HG02973 (cell line): ENCODE results near the gene BANP.
"Not testable (repeated sequence)": the region's sequence is repeated elsewhere in the genome, so short reads cannot be mapped to it uniquely, and the experiment has no call there.

Experiments used
- ATAC-seq: cut with Tn5 transposase; IDR thresholded peaks from one replicate; pipeline ENCODE4 v1.9.1; 2021; ENCODE audit warnings: moderate library complexity; ENCODE audit not compliant: unreplicated experiment

Gene BANP

DNA sequence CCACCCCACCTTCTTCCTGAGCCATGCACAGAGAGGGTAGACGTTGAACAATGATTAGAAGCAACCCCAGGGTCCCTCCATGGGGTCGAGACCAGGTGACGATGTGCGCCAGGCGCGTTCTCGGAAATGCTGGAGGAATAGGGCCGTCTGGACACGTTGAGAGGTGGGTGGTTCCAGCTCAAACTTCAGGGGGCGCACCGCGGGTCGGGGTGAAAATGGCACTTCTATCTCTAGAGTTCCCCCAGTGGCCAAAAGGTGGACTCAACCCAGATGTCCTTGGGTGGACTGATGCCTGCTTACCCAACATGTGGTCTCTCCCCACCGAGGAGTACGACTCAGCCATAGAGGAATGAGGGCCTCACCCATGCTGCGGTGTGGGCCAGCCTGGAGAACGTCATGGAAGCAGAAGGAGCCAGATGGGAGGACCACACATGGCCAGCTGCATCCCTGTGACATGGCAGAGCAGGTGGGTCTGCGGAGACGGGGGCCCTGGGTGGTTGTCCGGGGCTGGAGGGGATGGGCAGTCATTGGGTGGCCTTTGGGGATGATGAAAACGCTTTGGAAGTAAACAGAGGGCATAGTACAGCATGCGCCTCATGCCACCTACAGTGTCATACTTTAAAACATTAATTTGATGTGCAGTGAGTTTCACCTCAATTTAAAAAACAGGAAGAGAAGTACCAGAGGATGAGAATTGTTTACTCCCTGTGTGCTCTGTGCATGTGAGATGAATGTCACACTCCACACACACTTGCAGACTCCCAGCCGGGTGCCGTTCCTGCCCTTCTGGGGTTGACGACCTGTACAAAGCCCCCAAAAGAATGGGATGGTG is 147.7 kb downstream of the BANP start:
- ATAC-seq = not testable (repeated sequence)

DNA sequence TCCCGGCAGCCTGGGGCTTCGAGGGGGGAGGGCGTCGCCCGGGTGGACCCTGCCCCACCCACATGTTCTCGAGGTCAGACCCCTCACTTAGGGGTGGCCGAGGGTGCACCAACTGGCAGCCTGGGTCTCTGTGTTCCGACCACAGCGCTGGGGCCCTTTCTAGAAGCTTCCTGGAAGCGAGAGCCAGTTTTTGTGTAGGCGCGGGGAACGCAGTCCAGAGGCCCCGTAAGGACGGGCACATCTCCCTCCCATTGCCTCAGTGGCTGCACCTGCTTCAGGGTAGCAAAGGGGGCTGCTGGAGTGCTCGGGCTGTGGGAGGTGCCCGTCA is 148.3 kb downstream of the BANP start:
- ATAC-seq = no peak

DNA sequence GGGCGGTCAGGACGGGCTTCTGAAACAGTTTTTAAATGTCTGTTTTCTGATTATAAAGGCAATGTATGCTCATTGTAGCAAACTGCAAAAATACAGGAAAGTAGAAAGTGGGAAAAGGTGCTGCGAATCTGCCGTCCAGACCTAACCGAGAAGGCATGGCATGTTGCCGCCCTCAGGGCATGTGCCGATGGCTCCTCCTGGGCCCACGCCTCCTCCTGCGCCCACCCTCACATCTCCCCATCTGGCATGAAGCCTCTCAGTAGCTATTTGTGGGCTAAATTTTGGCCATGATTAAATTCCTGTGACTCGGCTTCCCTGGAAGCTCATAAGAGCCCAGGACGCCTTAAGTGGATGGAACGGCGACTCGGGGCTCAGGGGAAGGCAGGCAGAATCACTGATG is 148.7 kb downstream of the BANP start:
- not testable (repeated sequence) for ATAC-seq

DNA sequence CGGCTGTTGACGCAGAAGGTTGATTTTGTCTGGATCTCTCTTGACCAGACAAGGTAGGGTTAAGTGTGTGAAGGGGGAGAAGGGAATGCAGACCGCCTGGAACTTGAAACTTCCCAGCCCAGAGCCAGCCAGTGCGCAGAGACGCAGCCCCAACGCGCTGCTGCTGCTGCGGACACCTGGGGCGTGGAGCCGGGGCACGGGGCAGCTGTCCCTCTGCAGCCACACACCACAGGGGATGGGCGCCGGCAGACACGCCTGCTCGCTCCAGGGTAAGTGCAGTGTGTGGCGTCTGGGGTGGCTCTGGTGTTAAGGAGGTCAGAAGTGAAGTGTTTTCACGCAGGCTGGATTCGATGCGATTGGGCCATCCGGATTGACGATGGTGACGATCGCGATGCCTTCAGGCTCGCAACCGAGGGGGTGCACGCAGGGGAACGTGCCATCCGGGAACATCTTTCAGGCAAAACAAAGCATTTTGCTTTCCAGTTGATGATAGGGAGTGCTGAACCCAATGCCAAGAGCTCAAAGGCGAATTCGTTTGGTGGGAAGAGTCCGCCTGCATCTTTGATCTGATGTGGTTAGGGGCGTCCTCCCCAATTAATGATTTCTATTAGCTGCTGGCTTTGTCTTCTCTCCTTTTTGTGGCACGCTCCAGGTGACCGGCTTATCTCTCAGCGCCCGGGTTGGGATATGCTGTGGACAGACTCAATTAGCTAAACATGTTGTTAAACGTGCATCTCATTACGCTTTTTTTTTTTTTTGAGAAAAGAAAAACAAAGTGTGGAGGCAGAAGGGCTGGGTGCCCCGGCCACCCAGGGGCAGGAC is 149.8 kb downstream of the BANP start:
- ATAC-seq = not testable (repeated sequence)

DNA sequence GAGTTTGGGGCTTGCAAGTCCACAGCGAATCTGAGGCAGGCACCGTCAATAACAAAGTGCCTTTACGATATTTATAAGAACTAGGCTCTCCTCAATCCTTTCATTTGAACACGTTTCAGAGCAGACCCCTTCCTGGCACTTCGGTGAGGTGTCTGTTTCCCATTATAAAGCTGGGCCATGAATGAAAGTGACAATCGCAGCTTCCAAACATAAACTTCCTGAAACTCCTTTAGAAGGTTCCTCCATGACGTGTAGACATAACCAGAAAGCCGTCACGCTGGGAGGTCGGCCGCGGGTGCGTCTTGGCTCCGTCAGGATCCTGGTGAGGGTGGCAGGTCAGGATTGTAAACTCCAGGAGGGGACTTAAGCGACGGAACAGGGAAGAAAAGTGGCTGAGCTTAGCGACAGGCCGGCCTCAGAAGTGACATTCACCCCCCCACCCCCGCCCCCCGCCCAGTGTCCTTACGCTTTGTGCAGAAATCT is 150.4 kb downstream of the BANP start:
- ATAC-seq = not testable (repeated sequence)

DNA sequence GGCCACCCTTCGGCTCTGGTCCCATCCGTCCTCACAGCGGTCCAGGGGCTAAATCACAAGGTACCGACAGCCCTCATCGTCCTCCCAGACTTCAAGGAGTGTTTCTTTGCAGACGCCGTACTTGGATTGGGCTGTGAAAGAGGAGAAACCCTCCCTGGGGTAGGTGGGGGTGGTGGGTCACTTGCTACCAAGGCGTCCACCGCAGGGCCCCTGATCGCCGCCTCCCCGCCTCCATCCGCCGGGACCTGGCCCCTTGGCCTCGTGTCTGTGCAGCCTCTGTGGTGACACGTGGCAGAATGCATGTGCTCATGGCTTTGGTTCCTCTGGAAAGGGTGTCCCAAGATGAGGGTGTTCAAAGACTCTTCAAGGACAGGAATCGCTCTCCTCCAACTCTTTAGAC is 151.4 kb downstream of the BANP start:
- no peak for ATAC-seq

DNA sequence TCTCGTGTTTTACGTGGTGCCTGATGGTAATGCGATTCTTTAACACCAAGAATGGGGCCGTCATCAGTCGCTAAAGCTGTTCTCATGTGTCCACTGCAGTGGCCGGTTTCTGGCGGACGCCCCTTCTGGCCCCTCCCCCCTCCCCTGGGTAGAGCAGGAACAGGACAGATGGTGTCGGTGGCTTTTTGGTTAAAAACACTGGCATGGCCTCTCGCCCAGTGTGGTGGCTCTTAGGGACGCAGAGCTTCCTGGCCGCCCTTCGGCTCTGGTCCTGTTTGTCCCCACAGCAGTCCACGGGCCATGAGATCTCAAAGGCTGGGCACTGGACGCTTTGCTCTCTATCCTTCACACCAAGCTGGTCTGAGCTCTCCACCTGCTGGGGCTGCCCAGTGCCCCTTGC is 151.8 kb downstream of the BANP start:
- no peak for ATAC-seq

DNA sequence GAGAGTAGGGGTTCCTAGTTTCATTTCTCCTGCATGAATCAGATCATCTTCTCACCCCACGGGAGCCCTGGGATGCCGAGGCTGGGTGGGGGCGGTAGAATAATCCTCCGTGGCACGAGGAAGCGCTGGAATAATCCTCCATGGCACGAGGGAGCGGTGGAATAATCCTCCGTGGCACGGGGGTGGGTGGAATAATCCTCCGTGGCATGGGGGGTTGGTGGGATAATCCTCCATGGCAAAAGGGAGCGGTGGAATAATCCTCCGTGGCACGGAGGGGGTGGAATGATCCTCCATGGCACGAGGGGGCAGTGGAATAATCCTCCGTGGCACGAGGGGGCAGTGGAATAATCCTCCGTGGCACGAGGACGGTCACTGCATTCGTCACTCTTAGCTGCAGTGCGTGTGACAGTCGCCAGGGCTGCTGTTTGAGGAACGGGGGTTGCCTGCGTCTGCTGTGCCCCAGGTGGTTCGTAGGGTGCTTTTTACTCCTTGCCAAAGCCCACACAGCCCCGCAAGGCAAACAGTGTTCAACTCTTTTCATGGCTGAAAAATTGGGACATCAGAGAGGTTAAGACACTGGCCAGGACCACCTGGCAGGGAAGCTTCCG is 152.5 kb downstream of the BANP start:
- ATAC-seq = no peak

DNA sequence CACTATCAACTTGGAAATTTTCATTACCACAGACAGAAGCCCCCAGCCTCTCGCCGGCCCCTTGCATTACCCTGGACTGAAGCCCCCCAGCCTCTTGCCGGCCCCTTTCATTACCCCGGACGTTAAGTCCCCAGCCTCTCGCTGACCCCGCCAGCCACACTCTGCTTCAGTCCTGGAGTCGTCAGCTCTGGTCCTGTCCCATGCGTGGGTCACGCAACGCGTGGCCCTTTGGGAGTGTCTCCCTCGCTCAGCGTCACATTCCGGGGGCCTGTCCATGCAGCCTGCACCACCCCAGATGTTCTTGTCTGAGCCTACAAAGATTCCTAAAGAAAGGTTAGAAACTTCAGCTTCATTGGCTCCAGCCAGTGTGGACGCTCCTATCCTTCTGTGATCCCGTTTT is 153.1 kb downstream of the BANP start:
- not testable (repeated sequence) for ATAC-seq

DNA sequence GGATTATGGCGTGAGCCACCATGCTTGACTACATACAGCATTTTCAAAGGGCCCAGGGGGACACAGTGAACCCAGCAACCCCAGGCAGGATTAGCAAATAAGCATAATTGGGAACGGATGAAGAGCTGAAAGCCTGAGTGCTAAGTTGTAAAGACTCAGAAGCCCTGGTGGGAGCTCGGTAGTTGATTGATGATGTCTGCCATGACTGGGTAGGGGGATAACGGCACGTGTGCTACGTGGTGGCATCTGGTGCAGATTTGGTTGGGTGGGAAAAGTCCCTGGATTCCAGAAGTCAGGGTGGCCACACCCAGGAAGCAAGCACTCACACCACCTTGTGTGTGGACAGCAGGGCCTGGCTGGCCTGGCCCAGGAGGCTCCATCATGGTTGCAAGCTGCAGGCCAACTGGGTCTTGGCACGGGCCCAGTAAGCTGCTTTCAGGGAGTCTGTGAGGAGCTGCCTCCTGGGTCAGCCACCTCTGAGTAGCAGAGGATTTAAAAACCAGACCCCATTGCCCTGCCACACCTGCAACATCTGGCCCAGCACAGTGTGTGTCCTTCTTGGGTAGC is 154.4 kb downstream of the BANP start:
- ATAC-seq = not testable (repeated sequence)

DNA sequence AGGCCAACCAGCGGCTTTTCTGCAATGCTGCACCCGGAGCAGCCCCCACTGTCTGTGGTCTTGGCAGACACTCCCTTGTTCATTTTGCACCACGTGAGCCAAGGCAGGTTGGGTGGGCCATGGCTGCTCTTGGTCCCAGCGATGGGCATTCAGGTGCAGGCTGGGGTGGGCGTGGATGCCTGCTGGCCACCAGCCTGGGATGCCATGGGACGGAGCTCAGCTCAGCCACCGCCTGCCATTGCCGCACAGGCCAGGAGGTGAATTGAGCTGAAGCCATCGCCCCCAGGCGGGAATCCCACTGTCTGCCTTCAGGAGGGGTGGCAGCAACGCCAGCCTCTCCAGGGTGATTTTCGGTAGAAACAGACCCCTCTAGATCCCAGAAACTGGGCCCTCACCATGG is 155.3 kb downstream of the BANP start:
- not testable (repeated sequence) for ATAC-seq

DNA sequence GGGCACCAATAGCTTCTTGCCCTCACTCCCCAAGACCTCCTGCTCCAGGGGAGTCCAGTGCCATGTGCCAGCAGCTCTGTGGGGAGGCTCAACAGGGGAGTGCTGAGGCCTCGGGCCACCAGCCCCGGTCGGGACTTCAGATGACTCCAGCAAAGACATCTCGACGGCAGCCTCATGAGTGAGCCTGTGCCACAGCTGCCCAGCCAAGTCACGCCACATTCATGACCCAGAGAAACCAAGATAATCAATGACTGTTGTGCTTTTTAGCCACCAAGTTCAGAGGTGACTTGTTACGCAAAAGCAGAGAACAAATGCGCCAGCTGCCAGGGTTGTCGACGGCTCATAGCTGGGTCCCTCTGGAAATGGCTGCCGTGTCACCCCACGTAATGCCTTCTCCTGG is 157.5 kb downstream of the BANP start:
- ATAC-seq = no peak

DNA sequence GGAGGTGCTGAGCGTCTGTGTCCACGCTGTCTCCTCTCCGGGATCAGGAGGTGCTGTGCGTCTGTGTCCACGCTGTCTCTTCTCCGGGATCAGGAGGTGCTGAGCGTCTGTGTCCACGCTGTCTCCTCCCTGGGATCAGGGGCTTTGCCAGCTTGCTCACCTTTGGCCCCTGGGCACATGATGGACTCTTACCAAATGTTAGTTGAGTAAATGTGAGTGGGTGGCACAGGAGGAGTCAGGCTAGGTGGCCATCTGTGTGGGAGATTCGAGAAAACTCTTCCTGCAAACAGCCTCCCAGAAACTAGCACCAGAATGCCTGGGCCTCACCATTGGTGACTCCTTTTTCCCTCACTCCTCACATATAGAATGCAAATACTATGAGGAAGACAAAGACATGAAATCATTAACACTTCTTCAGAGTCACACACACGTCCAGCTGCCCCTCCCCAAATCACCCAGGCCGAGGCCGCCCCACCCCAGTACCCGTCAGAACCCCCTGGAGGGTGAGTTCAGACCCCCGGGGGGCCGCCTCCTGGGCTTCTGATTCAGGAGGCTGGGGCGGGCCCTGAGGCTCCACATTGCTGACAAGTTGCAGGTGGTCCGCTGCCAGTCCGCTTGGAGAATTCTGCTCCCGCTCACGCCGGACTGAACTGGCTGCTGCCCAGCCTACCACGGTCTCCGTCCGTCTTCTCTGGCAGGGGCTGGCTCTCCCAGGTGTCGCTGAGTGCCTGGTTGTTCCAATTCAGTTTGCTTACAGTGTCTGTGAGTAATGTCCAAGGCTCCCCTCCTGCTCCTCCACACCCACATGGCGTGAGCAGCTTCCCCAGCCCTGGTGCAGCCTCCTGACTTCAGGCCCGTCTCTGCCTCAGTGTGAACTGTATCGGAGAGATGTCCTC is 158.7 kb downstream of the BANP start:
- ATAC-seq = not testable (repeated sequence)

DNA sequence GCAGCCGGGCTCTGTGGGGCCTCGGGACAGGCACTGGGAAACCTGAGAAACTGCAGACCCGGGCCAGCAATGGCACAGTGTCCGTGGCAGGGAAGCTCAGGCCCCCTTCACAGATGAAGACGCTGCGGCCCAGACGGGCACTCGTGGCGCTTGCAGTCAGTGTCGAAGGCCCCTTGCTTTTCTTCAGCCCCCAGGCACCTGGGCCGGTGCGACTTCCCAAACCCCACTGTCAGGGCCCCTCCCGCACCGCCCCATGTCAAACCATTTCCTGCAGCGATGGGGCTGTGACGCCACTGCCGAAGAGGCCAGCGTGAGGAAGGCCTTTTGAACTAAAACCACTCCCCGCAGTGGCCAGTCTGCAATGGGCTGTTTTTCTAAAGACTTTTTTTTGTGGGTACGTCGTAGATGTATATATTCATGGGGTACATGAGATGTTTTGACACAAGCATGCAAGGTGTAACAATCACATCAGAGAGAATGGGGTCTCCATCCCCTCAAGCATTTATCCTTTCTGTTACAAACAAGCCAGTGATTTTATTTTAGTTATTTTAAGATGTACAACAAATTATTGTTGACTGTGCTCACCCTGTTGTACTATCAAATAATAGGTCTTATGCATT is 159.8 kb downstream of the BANP start:
- ATAC-seq = not testable (repeated sequence)

DNA sequence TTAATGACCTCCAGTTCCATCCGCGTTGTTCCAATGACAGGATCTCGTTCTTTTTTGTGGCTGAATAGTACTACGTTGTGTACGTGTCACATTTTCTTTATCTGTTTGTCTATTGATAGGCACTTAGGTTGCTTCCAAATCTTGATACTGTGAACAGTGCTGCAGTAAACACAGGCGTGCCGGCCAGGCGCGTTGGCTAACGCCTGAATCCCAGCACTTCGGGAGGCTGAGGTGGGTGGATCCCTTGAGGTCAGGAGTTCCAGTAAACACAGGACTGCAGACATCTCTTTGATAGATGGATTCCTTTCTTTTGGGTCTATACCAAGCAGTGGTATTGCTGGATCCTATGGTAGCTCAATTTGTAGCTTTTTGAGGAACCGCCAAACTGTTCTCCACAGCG is 160.7 kb downstream of the BANP start:
- not testable (repeated sequence) for ATAC-seq

DNA sequence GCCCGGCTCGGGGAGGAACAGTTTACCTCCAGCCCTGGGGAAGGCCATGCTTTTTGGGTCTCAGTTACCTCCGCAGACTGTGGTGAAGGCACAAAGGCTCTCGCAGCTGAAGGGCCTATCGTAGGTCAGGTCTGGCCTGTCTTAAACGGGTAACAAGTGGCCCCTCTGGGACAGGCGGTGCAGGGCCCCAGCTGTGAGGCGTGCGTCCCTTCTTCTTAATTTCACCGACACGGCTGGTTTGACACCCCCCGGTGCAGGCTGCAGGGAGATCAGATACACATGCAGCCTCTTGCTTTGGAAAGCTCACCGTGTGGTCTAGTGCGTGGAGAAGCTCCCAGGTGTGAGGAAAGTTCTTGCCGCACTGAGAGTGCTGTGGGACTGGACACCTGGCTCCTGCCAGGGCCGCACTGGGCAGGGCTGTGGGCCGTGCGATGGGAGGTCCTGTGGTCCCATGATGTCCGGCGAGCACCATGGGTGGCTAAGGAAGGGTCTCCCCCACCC is 162.4 kb downstream of the BANP start:
- ATAC-seq = no peak

DNA sequence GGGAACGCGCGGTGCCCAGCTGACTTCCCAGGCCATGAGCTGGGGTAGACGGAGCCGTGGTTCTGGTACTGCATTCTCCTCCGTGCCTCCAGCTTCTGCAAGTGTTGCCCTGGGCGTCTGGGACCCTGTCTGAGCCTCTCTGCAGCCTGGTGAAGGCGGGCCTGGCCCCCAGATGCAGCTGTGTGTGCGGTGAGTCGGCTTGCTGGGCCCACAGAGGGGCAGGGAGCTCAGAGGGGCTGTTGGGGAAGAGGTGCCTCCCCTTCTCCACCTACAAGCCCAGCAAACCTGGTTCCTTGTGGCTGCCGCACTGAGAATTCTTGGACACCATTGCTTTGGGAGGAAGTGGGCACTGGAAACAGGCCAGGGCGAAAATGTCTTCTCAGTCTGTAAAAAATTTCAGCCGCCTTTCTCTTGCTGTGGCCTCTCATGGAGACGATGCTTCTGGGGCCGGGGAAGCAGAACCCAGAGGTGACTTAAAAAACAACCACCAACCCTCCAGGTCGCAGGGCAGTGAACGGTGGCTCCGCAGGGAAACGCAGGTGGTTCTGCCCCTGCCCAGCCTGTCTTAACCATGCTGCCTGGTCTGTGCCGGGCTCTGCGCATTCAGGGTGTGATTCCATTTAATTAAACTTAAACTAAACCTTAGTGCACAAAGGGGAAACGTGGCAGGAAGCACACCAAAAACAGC is 163.5 kb downstream of the BANP start:
- ATAC-seq = not testable (repeated sequence)

DNA sequence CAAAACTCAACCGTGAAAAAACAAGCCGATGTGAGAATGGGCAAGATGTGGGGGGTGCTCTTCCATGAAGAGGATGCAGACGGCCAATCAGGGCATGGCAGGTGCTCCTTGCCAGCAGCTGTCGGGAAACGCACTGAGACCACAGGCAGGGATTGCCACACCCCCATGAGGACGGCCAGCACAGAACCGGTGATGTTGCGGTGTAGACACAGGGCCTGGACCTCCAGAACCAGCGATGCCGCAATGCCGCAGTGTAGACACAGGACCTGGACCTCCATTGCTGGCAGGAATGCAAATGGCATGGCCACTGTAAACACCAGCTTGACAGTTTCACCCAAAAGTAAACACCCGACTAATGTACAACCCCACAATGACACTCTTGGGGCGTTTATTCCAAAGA is 164.9 kb downstream of the BANP start:
- no peak for ATAC-seq

DNA sequence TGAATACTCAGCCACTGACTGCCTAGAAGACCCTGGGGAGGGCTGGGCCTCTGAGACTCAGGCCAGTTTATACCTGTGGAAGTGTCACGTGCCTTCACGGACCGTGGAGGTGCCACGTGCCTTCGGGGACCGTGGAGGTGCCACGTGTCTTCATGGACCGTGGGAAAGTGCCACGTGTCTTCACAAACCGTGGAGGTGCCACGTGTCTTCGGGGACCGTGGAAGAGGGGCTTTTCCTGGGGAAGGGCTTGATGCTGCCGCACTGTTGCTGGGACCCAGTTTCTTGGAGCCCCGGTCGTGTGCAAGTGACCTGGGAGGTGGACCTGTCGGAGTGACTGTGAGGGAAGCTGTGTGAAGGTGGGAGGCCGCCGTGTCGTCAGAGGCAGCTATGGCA is 166.2 kb downstream of the BANP start:
- no peak for ATAC-seq
